ENCODE measurements around the gene TLCD3B.

TLCD3B gene, protein sequence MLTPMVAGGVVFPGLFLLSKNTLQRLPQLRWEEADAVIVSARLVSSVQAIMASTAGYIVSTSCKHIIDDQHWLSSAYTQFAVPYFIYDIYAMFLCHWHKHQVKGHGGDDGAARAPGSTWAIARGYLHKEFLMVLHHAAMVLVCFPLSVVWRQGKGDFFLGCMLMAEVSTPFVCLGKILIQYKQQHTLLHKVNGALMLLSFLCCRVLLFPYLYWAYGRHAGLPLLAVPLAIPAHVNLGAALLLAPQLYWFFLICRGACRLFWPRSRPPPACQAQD

DNA sequence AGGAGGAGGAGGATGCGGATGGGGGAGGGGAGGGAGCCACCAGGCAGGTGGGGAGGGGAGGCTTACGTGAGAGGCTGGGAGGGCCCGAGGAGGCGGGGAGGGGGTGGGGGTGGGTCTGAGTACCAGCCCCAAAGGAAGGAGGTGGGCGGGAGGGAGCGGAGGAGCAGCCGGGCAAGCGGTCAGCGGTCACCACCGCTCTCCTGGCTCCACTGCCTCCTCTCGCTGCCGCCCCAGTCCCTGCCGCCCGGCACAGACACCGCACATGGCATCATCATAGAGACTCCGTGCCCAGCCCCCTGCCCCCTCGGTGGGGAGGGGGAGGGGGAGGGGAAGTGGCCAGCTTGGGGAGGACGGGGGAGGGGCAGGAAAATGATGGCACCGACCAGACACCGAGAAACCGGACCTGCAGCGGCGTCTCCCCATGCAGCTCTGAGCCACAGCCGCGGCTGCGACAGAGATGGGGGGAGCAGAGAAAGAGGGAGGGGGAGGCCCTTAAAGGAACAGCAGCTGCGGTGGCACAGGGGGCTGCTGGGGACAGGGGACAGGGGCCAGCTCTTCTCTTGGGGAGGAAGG, at the start of gene TLCD3B:
Gene TLCD3B (minus strand): TSS at position 431 of the 573 bp plus-strand sequence. CDS start 744 bp downstream, outside the sequence.
- DNase-seq: no peak

DNA sequence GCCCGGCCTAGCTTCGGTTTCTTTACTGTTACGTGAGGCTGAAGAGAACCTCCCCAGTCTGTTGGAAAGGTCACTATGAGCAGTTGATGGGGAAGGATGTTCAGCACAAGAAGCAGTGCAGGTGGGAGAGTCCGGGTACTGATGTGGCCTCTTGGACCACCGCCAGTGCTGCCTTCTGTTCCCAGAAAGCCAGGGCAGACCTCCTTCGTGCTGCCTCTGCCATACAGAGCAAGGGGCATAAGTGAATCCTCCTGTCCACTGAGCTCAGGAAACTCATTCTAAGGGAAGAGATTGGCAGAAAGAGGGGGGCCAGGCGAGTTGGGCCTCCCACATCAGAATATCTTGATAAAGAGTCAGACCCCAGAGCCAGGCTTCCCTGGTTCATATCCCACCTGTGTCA, 48.4 kb upstream of the TLCD3B start:
- no peak for DNase-seq

DNA sequence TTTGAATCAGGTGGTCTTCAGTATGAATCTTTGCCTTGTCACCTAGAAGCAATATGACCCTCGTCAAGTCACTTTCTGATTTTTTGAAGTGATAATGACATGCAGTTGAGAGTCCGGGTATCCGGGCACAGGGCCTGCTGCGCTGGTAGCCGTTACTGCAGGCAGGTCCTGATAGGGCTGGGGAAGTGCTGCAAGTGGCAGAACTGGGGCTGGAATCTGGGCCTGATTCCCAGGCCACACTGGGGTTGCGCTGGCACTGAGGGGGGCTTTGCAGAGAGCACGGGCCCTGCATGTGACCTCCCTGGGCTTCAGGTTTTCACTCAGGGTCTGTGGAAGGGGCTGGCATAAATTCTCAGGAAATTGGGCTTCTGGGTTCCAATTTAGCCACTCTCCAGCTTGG, 47.7 kb upstream of the TLCD3B start:
- no peak for DNase-seq

DNA sequence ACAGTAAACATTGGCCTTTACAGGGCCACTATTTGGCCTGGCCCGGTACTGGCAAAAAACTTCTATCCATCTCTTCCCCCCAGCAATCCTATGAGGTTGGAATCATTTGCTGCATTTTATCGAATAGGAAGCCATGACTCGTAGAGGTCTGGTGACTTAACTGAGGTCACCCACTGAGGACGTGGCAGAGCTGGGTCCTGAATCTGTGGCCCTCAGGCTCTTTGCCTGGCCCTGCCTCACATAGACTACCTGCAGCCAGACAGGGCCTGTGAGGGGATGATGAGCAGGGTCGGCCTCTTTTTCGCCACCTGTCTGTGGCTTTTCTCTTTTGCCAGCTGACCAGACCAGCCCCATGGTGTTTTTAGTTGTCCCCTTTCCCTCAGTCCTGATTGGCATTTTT, 46.6 kb upstream of the TLCD3B start:
- DNase-seq: no peak

DNA sequence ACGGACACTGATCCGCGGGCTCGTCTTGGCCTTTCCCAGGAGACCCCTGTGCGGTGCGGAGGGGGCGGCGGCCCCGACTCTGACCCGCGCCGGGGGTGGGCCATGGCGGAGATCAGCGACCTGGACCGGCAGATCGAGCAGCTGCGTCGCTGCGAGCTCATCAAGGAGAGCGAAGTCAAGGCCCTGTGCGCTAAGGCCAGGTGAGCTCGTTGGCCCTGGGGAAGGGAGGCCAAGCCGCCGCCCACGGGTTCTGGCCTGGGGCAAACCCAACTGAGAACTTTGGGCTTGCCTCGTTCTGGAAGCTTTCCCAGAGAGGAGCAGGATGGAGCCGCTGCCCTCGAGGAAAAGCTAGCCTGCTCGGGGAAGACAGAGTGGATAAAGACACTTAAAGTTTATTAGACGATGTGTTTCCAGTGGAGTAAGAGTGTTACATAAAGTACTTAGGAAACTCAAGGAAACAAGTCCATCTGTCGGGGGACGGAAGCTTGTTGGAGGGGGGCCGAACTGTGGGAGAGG, 45.3 kb upstream of the TLCD3B start:
- no peak for DNase-seq

DNA sequence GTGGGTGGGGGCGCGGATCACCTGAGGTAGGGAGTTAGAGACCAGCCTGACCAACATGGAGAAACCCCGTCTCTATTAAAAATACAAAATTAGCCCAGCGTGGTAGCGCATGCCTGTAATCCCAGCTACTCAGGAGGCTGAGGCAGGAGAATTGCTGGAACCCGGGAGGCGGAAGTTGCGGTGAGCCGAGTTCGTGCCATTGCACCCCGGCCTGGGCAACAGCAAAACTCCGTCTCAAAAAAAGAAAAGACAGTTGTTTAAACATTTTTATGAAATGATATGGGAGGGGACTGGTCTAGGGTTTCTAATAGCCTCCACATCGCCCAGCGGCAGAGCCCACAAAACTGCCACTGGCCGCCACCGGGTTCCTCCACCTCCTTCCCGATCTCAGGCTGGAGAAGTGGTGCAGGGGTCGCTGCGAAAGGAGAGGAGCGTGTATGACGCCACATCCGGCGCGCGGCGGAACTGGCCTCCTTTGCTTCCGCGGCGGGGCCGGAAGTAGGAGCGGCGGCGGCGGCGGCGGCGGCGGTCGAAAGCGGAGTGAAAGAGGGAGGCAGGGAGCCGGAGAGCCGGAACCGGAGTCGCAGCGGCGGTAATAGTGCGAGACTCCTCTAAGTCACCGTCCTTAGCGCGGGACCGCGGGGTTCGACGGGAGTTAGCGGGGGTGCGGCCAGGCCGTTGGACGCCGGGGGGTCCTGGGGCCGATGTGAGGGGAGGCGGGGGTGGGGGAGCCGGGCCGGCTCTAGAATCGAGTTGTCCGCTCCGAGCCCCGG, 44.6 kb upstream of the TLCD3B start, which contains the start of gene PPP4C:
Gene PPP4C (plus strand): TSS at position 492 of the 773 bp plus-strand sequence. CDS start 384 bp downstream, outside the sequence.
- peak; percentile 84 to 90 for DNase-seq

DNA sequence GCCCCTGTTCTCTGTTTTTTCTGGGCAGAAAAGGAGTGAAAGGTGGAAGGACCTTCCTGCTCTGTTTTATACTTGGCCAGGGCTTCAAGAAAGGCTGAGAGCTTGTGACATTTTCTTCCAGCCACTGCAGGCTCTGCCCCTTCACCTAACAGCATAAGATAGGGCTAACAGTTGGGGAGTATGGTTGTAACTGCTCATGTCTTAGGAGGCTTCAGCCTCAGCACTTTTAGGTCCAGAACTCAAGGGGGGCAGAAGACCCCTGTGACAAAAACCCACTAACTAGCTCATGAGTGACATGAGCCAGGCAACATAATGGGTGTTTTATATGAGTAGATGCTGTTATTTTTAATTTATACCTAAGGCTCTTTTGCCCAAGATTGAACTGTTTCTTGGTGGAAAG, 39.4 kb upstream of the TLCD3B start:
- no peak for DNase-seq

DNA sequence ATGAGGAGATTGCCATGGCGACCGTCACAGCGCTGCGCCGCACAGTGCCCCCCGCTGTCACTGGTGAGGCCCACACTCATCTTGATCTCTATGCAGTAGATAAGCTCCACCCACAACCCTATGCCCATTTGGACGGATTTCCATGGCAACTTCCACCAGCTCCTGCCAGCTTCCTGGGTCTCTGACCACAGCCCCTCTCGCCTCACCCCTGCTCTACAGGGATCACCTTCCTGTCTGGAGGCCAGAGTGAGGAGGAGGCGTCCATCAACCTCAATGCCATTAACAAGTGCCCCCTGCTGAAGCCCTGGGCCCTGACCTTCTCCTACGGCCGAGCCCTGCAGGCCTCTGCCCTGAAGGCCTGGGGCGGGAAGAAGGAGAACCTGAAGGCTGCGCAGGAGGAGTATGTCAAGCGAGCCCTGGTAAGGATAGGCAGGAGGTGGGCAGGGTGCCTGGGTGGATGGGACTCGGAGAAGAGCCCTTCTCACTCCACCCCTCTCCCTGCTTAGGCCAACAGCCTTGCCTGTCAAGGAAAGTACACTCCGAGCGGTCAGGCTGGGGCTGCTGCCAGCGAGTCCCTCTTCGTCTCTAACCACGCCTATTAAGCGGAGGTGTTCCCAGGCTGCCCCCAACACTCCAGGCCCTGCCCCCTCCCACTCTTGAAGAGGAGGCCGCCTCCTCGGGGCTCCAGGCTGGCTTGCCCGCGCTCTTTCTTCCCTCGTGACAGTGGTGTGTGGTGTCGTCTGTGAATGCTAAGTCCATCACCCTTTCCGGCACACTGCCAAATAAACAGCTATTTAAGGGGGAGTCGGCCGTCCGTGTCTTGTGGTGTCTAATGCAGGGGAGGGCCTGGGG, 38.8 kb upstream of the TLCD3B start:
- no peak for DNase-seq

DNA sequence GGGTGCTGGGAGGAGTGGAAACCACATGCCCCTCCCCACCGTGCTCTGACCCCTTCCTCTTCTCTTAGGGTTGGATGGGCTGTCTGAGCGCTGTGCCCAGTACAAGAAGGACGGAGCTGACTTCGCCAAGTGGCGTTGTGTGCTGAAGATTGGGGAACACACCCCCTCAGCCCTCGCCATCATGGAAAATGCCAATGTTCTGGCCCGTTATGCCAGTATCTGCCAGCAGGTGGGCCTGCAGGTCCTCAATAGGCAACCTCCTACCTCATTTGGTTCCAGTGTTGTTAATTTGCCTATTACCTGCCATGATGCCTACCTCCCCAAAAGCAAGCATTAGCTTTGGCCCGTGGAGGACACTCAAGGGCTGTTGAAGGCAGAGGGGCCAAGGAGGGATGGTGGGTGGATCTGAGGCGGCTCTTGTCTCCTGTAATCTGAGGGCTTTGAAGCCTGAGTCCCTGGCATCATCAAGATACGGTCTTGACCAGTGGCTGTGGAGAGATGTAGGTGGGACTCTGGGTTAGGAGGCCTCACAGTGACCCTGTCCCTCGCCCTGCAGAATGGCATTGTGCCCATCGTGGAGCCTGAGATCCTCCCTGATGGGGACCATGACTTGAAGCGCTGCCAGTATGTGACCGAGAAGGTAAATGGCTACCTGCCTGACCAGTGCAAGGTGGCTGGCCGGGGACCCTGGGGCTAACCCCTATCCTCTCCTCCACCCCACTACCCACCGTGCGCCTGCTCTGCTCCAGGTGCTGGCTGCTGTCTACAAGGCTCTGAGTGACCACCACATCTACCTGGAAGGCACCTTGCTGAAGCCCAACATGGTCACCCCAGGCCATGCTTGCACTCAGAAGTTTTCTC, 37.9 kb upstream of the TLCD3B start:
- DNase-seq: peak in 1 of 2 experiments; percentile 58

DNA sequence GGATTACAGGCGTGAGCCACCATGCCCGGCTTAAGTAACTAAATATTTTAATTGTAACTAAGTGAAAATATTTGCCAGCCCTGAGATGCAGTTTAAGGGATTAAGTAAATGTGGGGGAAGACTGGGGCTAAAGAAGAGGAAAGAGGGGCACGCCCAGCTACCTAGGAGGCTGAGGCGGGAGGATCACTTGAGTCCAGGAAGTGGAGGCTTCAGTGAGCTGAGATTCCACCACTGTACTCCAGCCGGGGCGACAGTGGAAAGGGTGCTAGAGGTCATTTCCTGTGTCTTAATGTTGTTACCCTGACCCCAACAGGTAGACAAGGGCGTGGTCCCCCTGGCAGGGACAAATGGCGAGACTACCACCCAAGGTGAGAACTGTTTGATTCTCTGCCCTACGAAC, 37.3 kb upstream of the TLCD3B start:
- DNase-seq: no peak

DNA sequence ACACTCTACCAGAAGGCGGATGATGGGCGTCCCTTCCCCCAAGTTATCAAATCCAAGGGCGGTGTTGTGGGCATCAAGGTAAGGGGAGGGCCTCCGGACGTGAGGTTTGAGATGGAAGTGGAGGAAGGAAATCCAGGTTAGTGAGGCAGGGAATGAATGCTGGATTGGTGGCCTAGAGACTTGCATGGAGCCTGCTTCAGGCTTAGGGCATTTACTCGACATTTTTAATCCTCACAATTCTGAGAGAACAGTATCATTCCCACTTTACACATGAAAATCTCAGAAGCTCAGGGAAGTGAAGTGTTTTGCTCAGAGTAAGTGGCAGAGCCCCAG, 36.5 kb upstream of the TLCD3B start:
- DNase-seq: no peak

DNA sequence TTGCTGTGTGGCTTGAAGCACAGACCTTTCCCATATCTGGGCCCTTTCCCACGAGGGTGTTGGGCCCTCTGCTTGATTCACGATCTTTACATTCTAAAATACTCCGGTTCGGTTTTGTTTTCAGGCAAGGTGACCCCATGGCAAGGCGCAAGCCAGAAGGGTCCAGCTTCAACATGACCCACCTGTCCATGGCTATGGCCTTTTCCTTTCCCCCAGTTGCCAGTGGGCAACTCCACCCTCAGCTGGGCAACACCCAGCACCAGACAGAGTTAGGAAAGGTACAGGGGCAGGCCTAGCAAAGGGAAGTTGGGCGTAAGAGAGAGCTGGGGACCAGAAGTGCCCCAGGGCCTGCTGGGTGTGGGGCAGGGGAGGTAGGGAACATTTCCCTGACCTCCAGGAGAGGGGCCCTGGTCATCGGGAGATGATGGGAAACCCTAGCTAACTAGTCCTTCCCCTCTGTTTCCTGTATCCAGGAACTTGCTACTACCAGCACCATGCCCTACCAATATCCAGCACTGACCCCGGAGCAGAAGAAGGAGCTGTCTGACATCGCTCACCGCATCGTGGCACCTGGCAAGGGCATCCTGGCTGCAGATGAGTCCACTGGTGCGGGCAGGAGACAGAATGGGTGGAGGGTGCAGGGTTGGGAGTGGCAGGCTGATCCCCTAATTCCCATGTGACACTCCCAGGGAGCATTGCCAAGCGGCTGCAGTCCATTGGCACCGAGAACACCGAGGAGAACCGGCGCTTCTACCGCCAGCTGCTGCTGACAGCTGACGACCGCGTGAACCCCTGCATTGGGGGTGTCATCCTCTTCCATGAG, 35.9 kb upstream of the TLCD3B start:
- DNase-seq: no peak

DNA sequence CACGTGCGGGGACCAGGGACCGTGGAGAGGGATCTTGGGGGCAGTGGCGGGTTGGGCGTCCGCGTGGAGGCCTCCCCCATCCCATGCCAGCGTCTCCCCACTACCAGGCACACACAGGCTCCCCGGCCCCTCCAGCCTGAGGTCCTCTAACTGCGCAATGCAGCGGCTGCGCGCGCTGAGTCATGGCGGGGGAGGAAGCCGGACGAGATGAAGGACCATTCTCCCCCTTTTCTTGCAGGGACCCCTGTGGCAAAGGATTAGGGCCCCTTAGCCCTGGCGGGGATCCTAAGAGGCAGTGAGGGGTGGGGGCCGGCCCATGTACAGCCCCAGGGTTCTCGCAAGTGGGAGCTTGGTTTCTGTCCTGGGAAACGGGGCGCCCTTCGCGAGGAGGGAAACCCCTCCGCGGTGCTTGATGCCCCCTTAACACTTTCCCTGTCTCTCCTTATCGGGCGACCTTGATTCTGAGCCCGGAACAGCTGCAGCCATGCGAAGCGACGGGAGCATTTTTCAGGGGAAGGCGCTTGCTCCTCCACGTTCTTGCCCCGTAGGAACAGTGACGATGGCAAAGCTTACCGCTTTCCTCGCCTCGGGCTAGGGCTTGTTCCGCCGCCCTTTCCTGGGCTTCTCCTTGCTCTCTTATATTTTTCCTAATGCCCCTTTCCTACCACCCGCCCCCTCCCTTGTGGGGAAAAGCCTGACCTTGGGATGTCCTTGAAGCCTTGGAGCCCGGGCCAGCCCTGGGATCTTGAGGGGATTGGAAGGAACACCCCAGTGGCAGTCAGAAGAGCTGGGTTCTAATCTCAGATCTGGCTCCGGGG, 35.1 kb upstream of the TLCD3B start:
- peak; percentile 41 to 51 for DNase-seq

DNA sequence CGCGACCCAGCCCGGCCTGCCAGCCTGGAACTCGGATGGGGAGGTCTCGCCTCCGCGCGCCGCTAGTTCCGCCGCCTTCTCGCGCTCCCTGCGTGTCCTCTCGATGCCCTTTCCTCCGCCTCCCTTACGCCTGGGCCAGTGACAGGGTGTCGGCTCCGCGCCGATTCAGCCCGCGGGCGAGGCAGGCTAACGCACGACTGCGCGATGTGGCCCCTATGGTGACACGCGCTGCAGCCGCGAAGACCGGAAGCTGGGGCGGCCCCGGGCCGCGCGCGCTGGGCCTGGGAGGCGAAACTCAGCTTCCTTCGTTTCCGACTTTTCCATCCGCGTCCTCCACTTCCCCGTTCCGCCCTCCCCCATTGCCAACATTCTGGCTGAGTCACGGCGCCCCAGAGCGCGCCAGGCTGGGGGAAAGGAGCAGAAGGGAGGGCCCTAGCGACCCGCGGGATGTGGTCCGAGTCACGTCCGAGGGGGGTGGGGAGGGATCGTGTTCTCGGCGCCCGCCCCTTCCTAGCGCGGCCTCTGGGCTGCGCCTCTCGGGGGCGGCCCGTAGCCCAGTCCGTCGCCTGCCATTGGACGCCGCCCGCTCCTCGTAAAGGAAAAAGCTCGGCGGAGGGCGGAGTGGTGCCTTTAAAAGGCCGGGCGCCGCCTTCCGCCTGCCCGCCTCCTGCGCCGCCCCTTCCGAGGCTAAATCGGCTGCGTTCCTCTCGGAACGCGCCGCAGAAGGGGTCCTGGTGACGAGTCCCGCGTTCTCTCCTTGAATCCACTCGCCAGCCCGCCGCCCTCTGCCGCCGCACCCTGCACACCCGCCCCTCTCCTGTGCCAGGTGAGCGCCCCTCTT, 34.3 kb upstream of the TLCD3B start, which contains the start of gene ALDOA:
Gene ALDOA (plus strand): TSS at position 659 of the 841 bp plus-strand sequence. CDS start 1,138 bp downstream, outside the sequence.
- DNase-seq: peak; percentile 93 to 96

DNA sequence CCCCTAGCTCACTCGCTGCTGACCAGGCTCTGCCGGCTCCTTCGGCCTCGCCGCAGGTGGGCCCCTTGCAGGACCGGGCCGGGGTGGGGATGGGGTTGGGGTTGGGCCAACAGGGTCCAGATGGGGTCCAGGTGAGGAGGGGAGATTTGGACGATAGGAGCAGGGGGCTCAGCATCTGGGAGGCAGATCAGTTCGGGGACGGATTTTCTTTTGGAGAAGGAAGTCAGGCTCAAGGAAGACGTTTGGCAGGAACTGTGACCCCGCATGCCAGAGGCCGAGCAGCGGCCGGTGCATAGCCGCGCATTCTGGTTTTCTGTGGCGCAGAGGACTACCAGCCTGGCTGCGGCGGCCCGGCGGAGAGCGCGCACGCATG, 33.6 kb upstream of the TLCD3B start:
- no peak for DNase-seq

DNA sequence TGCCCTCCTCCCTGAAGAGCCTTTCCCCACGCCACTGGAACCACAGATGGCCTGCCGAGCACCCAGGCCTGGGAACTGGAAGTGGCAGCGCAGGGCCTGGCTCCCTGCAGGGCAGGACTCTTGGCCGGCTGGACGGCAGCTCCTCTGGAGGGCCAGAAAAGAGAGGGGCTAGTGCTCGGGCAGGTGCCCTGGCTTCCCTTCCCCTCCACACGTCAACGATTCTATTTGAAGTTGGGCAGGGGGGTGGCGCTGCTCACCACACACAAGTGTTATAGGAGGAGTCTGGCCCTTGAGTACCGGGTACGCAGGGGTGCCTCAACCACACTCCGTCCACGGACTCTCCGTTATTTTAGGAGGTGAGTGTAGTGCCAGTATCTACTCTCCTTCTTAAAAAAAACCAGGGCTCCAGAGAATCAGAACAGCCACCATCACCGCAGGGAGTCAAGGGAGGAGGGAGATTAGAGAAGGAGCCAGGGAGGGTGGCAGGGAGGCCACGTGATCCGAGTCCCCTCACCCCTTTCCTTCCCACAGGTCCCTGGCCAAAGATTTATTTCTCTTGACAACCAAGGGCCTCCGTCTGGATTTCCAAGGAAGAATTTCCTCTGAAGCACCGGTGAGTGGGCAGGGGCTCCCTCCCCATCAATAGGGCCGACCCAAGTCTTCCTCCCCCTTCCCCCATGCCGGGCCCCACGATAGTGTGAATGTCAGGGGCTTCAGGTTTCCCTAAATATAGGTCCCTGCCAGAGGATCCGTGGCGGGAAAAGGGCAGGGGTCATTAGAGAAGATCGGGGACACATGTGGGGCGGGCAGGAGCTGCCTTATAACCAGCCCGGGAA, 33.0 kb upstream of the TLCD3B start:
- peak; percentile 65 to 72 for DNase-seq

DNA sequence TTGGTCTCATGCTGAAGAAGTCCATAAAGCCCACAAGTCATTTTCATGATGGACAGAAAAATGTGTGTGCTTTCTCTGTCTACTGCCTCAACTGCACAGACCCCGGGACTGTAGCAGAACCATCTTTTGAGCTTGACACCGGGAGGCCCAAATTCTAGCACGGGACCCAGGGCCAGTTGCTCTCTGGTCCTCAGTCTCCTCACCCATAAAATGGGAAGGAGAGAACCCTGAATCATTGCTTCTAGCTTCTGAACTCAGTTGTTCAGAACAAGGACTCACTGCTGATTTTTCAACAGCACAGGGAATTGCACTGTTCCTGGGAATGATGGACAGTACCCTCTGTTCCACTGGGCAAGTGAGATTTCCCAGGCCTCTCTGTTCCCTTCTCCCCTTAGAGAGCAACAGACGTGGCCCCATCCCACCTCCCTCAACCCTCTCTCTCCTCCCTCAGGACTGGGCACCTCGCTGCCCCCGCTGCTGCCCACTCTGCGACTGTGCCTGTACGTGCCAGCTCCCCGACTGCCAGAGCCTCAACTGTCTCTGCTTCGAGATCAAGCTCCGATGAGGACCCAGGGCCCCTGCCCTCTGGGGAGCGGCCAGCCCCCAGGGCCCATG, 32.3 kb upstream of the TLCD3B start:
- DNase-seq: no peak
